ENCODE measurements around the gene GLG1.
A peak's percentile ranks its signal among the peaks of the same experiment; 100 is the strongest.

GLG1 gene

GRCh38 chr16:74641969-74642368 lies 35.1 kb upstream of the GLG1 start:
- TF ChIP-seq ZFX (IDR thresholded peaks at IDR 0.05), result no peak
- TF ChIP-seq CTCF (conservative IDR thresholded peaks at IDR 0.05), result no peak
- no peak overlapping the region for H3K27ac ChIP-seq

GRCh38 chr16:74637742-74638453 lies 31.0 kb upstream of the GLG1 start:
- H3K27ac ChIP-seq, result no peak overlapping the region
- TF ChIP-seq ZFX (IDR thresholded peaks at IDR 0.05) (no peak), CTCF (conservative IDR thresholded peaks at IDR 0.05) (no peak)

- no peak for TF ChIP-seq ZFX (IDR thresholded peaks at IDR 0.05)
- no peak for TF ChIP-seq CTCF (conservative IDR thresholded peaks at IDR 0.05)
- H3K27ac ChIP-seq, result no peak overlapping the region
These were observed 28.4 kb upstream of the GLG1 start for GRCh38 chr16:74635303-74635702.

- no peak overlapping the region for H3K27ac ChIP-seq
- TF ChIP-seq CTCF (conservative IDR thresholded peaks at IDR 0.05), result no peak
- TF ChIP-seq ZFX (IDR thresholded peaks at IDR 0.05), result no peak
These were observed 26.8 kb upstream of the GLG1 start for GRCh38 chr16:74633686-74634085.

- H3K27ac ChIP-seq, result peak overlapping the region; percentile 8; the same call in 1 of the 2 replicates
- TF ChIP-seq CTCF (conservative IDR thresholded peaks at IDR 0.05) (no peak), ZFX (IDR thresholded peaks at IDR 0.05) (no peak)
These were observed 20.7 kb upstream of the GLG1 start for GRCh38 chr16:74627506-74628220.

- H3K27ac ChIP-seq, result no peak overlapping the region
- TF ChIP-seq CTCF (conservative IDR thresholded peaks at IDR 0.05), result no peak
- no peak for TF ChIP-seq ZFX (IDR thresholded peaks at IDR 0.05)
These were observed 20.0 kb upstream of the GLG1 start for GRCh38 chr16:74626741-74627416.
